GM19351 (cell line): ENCODE measurements around the gene FABP6.
"Not testable (repeated sequence)": the region's sequence is repeated elsewhere in the genome, so short reads cannot be mapped to it uniquely, and the experiment has no call there.

Source experiments
- ATAC-seq: cut with Tn5 transposase; IDR thresholded peaks from one replicate; pipeline ENCODE4 v1.9.1; 2021; ENCODE audit warnings: mild to moderate bottlenecking, moderate library complexity; ENCODE audit not compliant: unreplicated experiment

Gene FABP6

DNA sequence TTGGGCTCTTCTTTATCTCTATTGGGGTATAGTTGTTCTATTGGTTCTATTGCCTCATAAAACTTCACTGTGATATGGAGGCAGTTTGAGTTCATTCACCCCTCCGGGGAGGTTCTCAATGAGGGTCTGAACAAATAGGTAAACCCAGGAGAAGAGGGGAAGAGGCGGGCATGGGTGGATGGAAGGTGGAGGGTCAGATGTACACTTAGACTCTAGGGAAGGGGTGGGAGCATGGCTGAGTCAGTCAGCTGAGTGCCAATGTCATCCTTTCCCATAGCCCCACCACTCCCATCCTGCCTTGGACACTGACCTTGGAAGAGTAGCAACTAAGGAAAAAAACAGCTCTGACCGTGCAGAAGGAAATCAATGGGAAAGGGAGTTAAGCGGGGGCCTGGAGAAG, 9.9 kb upstream of the FABP6 start:
- ATAC-seq, result no peak

DNA sequence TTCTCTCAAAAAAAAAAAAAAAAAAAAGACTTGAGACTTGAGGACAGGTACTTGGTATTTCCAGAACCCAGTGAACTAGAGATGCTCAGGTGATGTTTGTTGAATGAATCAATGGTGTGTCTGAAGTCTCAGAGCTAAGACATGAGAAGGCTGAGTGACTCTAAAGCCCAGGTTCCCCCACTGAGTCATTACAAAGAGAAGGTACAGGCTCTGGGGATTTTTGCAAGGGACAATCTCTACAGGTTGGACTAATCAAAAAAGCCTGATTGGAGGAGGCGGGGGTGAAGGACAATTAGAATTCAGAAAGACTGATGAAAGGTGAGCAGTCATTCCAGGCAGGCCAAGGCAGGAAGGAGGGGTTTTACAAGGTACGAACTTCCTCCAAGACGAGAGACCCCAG, 8.2 kb upstream of the FABP6 start:
- peak; percentile 82 for ATAC-seq

DNA sequence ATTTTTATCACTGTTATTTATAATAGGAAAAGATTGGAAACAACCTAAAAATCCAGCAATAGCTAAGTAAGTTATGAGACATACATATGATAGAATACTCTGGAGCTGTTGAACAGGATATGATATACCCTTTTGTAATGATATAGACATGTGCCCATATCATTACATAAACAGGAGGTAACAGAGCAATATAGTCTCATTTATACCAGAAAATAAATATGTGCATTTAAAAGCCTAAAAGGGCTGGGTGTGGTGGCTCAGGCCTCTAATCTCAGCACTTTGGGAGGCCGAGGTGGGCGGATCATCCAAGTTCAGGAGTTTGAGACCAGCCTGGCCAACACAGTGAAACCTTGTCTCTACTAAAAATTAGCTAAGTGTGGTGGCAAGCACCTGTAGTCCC, 2.3 kb upstream of the FABP6 start:
- no peak for ATAC-seq

DNA sequence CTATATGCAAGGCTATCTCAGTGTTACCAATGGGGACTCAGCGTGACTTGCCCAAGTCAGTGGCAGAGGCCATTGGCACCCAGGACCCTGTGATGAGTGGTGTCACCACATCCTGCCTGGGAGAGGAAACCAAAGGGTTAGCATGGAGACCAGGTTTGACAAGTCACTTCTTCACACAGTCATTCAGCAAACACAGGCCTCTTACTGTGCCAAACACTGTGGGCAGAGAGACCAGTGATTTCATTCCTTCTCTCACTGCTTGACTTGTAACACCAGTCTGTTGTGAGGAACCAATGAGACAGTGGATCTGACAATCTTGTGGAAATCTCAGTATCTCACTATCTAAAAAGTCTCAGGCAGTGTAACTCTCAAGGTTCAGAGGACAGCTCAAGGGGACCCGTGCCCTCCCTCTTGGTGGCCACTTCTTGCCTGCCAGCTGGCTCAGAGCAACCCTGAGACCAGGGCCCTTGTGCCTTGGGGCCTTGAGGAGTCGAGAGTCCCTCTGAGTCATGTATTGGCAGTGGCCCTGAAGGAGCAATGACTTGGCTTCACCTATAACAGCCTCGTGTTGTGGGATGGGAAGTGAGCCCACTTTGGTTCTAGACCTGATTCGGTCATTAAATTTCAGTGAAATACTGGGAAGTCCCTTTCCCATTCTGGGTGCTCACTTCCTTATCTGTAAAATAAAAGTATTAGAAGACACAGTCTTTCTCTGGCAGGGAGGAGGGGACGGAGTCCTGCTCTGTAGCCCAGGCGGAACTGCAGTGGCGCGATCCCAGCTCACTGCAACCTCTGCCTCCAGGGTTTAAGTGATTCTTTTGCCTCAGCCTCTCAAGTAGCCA, 1.6 kb downstream of the FABP6 start:
- peak; percentile 56 for ATAC-seq

DNA sequence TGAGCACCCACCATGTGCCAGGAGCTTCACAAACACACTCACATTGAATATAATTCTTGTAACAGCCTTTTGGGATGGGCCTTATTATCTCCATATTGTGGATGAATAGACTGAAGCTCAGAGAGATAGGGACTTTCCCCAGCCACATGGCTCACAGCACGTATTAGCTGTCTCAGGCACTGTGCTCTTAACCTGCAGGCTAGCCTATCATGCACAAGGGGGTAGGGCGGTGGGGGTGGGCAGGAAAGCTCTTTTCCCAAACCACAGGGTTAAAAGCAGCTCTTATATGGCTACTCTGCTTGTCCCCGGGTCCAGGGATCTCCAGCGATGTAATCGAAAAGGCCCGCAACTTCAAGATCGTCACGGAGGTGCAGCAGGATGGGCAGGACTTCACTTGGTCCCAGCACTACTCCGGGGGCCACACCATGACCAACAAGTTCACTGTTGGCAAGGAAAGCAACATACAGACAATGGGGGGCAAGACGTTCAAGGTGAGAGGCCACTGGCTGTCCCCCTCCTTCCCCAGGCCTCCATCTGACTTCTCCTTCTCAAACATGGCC, 2.6 kb downstream of the FABP6 start:
- ATAC-seq, result peak; percentile 44

DNA sequence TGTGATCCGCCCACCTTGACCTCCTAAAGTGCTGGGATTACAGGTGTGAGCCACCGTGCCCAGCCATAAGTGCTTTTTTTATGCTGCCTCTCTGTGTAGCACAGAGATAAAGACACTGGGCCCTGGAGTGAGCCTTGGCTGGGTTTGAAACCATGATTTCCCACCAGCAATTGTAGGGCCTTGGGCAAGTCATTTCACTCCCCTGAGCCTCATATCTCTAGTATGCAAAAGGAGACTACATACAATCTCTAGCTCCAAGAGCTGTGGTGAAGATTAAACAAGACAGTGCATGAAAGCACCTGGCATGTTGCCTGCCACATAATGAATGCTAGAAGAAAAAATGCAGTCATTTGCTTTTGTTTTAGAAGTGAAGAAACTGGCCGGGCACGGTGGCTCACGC, 3.9 kb downstream of the FABP6 start:
- ATAC-seq, result peak; percentile 40

DNA sequence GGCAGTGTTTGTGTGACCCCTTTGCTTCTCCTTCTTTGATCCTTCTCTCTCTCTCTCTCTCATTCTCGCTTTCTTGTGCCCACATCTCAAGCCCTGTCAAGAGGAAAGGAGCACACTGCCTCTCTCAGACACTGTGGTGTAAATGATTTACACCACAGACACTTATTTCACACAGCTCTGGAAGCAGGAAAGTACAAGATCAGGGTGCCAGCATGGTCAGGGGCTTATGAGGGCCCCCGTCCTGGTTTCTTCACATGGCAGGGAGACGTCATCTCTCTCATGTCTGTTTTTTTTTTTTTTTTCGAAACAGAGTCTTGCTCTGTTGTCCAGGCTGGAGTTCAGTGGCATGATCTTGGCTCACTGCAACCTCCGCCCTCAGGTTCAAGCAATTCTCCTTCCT, 6.4 kb downstream of the FABP6 start:
- ATAC-seq, result no peak

DNA sequence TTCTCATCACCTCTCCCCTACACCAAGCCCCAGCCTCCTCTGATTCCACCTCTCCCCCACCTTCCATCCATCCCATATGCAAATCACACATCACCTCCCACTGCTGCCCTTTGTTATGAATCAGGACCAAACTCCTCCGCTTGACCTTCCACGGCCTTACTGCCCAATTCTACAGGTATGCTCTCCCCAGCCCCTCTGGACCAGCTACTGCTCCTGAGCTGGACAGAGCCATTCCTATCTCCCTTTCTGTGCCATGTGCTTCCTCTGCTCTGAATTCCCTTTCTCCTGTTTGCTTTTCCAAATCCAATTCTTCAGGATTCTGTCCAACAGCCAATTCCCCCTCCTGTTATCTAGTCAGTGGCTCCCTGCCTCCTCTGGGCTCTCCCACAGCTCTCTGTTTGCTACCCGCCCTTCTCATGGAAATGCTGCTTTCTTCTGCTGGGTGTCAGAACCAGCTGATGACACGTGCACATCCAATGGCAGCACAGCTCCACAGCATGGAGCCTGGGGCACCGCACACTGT, 8.3 kb downstream of the FABP6 start:
- no peak for ATAC-seq

DNA sequence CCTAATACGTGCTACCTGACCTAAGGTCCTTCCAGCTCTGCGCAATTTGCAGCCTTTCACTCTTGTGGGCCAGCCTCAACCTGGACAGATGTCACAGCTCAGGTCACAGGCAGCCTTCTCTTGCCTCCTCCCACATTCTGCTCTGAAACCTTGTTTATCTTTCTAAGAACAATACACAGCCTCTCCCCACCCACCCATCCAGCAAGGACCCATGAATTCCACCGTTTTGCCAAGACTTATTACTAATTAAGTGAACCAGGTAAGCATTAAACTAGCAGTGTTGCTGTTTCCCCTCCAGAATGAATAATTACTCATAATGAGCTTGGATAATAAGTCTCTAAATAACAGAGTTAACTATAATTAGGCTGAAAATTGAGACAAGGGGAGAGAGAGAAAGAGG, 11.0 kb downstream of the FABP6 start:
- ATAC-seq, result no peak

DNA sequence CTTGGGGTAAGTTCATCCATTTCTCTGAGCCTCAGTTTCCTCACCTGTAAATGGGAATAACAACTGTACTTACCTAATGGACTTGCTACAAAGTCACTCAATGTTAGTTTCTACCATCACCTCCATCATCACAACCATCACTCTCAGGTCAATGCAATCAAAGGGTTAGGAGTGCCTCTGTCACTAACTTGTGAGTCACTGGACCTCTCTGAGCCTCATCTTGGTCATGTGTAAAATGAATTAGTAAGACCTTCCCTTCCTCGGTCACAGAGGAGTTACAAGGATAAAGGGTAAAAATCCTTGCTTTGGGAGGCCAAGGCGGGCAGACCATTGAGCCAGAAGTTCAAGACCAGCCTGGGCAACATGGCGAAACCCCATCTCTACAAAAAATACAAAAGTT, 12.8 kb downstream of the FABP6 start:
- no peak for ATAC-seq

DNA sequence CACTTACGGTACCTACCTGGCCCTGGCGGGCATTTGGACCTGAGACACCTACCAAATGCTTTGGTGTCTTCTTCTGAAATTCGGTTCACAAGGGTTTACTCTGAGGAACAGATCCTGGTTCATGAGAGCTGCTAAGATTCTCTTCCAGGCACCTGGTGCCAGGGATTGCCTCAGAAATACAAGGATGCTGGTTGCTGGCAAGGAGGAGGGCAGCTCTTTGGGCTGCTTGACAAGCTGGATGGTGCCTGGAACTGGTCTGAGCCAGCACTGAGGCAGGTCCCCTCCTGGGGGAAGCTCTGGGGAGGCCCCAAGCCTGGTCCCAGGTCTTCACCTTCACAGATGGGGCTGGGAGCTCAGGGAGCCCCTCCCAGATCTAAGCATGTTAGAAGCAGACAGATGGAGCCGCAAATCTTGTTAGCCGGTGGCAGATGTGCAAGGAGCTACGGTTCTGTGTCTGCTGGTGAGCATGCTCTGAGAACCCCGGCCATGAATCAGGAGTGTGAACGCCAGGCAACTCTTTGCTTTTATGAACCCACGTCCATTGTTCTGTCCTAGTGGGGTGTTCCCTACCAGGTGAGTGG, 16.3 kb downstream of the FABP6 start:
- ATAC-seq, result no peak

DNA sequence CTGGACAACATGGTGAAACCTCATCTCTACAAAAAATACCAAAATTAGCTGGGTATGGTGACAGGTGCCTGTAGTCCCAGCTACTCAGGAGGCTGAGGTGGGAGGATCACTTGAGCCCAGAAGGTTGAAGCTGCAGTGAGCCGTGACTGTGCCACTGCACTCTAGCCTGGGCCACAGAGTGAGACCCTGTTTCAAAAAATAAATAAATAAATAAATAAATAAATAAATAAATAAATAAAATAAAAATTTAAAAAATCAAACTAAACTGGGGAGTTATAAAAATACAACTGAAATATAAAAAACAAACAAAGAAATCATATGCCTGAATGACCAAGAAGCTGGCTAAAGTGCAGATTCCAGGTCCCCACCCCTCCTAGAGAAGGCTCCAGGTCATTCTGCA, 20.3 kb downstream of the FABP6 start:
- ATAC-seq, result not testable (repeated sequence)

DNA sequence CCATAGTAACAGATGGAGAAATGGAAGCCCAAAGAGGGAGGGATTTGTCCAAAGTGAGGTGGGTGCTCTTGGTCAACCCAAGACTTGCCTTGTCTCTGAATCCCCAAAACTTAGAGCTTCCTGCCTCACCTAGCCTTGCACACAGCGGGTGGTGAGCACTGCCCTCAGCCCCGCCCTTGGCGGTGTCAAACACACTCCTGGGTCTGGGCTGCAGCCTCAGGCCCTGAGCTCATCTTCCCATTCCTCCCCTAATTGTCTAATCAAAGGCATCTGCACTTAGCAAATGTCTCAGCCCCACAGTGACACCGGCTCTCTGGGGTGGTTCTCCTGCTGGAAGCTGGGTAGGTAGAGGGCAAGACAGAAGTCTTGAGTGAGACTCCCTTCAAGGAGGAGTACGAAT, 20.9 kb downstream of the FABP6 start:
- no peak for ATAC-seq

DNA sequence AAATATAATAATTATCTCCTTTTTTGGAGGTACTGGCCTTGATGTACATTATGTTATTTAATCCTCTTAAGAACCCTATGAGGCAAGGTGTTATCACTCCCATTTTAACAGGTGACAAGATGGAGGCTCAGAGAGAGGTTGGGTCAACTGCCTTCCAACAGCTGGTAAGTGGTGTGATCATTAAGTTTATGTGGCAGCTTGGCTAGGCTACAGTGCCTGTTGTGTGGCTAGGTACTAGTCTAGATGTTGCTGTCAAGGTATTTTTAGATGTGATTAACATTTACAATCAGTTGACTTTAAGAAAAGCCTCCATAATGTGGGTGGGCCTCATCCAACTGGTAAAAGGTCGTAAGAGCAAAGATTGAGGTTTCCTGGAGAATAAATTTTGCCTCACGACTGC, 21.5 kb downstream of the FABP6 start:
- no peak for ATAC-seq

DNA sequence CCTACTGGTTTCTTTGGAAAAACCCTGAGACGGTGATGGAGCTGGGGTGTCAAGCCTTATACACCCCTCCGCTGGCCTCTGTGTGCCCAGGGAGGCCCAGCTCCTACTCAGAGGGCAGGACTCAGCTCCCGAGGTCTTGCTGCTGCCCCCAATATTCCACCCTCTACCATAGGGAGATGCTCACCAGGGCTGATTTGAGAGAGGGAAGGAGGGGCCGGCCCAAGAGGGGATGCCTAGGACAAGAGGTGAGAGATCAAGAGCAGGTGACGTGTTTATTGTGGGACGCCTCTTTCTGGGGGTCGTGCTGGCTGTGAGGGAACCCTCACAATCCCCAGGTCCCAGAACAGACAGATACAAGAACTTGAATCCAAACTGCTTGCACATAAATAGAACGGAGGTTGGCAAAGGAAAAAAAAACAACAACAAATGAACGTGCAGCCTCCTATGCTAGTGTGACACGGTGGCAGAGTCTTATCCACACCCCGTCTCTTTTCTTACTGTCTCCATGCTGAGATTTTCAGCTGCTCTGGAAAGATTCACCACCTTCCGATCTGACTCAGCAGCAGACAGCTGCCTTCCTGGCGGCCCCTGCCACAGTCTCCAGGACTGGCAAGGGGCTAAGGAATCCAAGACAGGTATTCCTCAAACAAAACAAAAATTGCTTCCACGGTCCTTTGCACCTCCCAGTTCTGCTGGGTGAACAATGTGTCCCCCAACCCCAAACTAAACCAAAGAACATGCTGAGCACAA, 22.3 kb downstream of the FABP6 start:
- no peak for ATAC-seq

DNA sequence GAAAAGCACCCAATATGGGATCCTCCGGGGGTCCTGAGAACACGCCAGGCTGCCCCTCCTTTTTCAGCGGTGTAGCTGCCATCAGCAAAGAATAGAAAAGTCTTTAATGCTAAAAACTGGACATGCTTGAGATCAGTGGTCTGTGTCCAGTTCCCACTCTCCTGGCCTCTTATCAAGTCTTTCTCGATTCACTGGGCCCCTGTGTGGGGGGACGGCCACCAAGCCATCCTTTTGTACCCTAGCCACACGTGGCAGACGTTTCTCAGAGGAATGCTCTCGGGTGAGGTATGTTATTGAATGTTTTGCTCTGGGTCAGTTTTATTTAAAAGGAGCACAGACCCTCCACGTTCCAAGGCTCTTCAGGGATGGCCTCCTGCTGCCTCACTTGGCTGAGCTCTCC, 23.6 kb downstream of the FABP6 start:
- ATAC-seq, result no peak

DNA sequence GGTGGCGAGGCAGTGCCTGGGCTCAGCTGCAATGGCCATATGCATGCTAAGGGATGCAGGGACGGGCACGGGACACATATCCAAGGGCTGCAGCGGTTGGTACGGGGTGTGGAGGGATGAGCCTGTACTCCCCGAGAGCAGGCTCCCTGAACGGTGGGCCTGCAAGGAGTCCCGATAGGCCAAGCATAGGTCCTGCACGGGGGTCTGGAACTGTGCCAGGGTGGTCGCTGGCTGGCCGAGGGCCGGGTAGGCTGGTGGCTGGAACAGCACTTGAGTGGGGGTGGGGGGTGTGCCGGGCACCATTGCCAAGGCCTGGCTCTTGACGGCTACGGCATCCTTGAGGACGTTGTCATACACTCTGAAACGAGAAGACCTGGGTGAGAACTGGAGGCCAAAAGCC, 24.1 kb downstream of the FABP6 start:
- no peak for ATAC-seq

DNA sequence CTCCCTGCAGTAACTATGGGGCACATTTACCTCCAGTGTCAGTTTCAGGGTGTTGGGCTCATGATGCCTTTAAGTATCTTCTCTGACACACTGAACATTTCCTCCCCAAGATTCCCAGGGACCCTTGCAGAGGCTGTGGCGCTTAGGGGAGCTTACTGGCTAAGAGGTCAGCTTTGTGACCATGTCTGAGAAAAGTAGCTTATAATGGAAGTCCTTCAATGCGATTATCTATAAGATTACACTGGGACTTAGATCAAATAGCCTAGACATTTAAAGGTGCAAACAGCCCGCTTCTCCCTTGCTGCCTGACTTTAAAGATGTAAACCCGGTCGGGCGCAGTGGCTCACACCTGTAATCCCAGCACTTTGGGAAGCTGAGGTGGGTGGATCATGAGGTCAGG, 25.4 kb downstream of the FABP6 start:
- ATAC-seq, result no peak

DNA sequence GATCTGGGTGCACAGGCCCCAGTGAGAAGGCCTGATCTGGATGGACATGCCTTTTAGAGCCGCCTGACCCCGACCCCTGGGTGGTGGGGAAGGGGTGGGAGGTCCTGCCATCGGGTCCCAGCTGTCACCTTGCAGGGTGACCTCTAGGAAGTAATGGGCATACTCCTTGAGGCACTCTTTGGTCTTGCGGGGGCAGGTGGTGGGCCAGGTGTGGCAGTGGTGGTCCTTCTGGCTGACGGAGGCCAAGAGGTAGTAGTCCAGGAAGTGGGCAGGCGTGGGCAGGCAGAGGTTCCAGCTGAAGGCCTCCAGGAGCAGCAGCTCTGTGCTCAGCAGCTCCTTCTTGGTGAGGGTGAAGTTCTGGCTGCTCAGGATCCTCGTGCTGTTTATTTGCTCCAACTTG, 30.0 kb downstream of the FABP6 start:
- ATAC-seq, result no peak

DNA sequence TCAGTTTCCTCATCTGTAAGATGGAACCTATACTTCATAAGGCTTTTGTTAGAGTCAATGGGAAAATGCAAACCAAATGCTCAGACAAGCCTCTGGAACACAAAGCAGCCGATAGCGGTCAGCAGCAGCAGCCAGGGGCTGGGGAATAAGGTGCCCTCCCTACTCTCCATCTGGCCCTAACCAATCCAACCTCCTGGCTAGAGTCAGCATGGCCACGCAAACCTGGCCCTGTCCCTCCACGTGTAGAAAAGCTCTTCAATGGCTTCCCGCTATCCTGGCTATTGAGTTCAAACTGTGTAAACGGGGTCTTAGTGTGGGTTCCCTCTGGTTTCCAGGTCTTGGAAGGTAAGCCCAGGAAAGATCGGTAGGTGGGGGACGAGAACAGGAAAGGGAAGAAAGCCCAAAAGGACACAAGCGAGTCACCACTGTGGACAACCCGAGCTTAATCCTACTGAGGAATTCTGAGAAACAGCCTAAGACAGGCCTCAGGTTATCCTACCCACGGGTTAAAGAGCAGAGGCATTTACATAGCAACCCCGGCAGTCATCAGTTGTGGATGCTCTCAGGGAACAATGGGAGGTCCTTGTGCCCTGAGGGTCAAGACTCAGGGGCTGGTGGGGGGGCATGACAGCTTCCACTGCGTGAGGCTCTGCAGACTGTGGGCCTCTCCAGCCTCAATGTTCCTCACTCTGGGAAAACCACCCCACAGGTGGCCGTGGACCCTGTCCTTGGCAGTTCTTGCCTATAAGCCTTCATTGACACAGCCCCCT, 30.9 kb downstream of the FABP6 start:
- no peak for ATAC-seq
